Measurements from ENCODE around the gene CACNB1.

- TF ChIP-seq CTCF (IDR thresholded peaks at IDR 0.05), result no peak
- no peak for TF ChIP-seq POLR2A (IDR thresholded peaks at IDR 0.05)
- TF ChIP-seq EP300 (IDR thresholded peaks at IDR 0.05), result no peak
Measured at GRCh38 chr17:39244016-39244599, 46.6 kb upstream of the CACNB1 start.

Measured in ovary (tissue), 3 donors.